H1 (cell line): Measurements from ENCODE around the gene RGS17. TPM values are rescaled to one million over a fixed set of nuclear protein-coding genes. Genes with fewer than 3 reads are reported as not detected.

Experiments used
- CTCF ChIA-PET: fragments of 300-600 bp; sonication (Branson Sonifier 250); formaldehyde crosslinking; loops from one replicate; lab custom pipeline; 2021; ENCODE audit not compliant: partially characterized antibody; lab: Charles Lee
- POLR2A ChIA-PET: fragments of 300-600 bp; sonication (Branson Sonifier 250); formaldehyde crosslinking; loops from one replicate; lab custom pipeline; 2021; ENCODE audit warnings: inconsistent platforms; ENCODE audit not compliant: partially characterized antibody; lab: Charles Lee
- DNase-seq, 2 experiments: peaks; one replicate each; pipeline versions ENCODE4 v3.0.0 to v3.0.0-alpha.2; 2010 to 2022; ENCODE audit warnings: low spot score in 2 of 2, low read depth in 1 of 2, mixed read lengths in 1 of 2
- FAIRE-seq: peaks from 2 replicates; lab custom pipeline; 2011; peaks lifted over from hg19 to GRCh38; lab: Jason Lieb, UNC
- H2AFZ ChIP-seq: 2 replicates; pipeline ENCODE4 v1.8.1; 2012; ENCODE audit warnings: low read length, inconsistent platforms
- H2AK5ac ChIP-seq: 2 replicates; pipeline ENCODE4 v1.6.1; 2013; ENCODE audit warnings: low read depth, low read length
- H2BK120ac ChIP-seq: replicated peaks from 2 replicates; pipeline ENCODE3; 2013; ENCODE audit warnings: low read depth, low read length, inconsistent platforms
- H2BK12ac ChIP-seq: 2 replicates; pipeline ENCODE4 v1.6.1; 2013; ENCODE audit warnings: low read depth, low read length
- H2BK15ac ChIP-seq: 2 replicates; pipeline ENCODE4 v1.6.1; 2013; ENCODE audit warnings: low read length
- H2BK20ac ChIP-seq: 2 replicates; pipeline ENCODE4 v1.6.1; 2013; ENCODE audit warnings: low read length
- H2BK5ac ChIP-seq: 2 replicates; pipeline ENCODE4 v1.6.1; 2013; ENCODE audit warnings: low read depth, low read length
- H3K14ac ChIP-seq: 2 replicates; pipeline ENCODE4 v1.6.1; 2013; ENCODE audit warnings: inconsistent platforms; ENCODE audit not compliant: insufficient read length
- H3K18ac ChIP-seq: 2 replicates; pipeline ENCODE4 v1.6.1; 2013; ENCODE audit warnings: low read length; ENCODE audit errors: extremely low read depth
- H3K23ac ChIP-seq: 2 replicates; pipeline ENCODE4 v1.6.1; 2013; ENCODE audit warnings: inconsistent platforms; ENCODE audit not compliant: insufficient read length
- H3K23me2 ChIP-seq: 2 replicates; pipeline ENCODE4 v1.6.1; 2013; ENCODE audit warnings: low read depth, low read length
- H3K27ac ChIP-seq: 2 replicates; pipeline ENCODE4 v1.6.1; 2011; ENCODE audit warnings: low read depth, low read length, inconsistent platforms
- H3K27me3 ChIP-seq, 4 experiments: replicated peaks in 1 of 4; 1 replicate in 1 of 4; 2 replicates in 3 of 4; pipeline versions ENCODE4 v1.6.1 to v1.8.1; 2011 to 2013; ENCODE audit warnings: low read length in 3 of 4, mild to moderate bottlenecking in 3 of 4, inconsistent platforms in 2 of 4, mixed read lengths in 2 of 4, moderate library complexity in 1 of 4; ENCODE audit not compliant: control insufficient read depth in 3 of 4, insufficient read depth in 3 of 4; ENCODE audit errors: extremely low read depth in 1 of 4
- H3K36me3 ChIP-seq, 4 experiments: 2 replicates each; pipeline versions ENCODE4 v1.6.1 to v1.8.1; 2011 to 2013; ENCODE audit warnings: mild to moderate bottlenecking in 4 of 4, low read length in 3 of 4, moderate library complexity in 2 of 4, control low read depth in 1 of 4, inconsistent platforms in 1 of 4; ENCODE audit not compliant: insufficient read depth in 4 of 4, control insufficient read depth in 2 of 4
- H3K4ac ChIP-seq: replicated peaks from 2 replicates; pipeline ENCODE3; 2013; ENCODE audit warnings: low read length, low read depth, mixed read lengths, inconsistent platforms; ENCODE audit not compliant: insufficient read length
- H3K4me1 ChIP-seq, 4 experiments: replicated peaks in 1 of 4; 1 replicate in 1 of 4; 2 replicates in 3 of 4; pipeline versions ENCODE4 v1.6.1 to v1.8.1; 2011 to 2013; ENCODE audit warnings: low read length in 3 of 4, inconsistent platforms in 2 of 4, mixed read lengths in 1 of 4; ENCODE audit not compliant: insufficient read depth in 4 of 4, control insufficient read depth in 3 of 4
- H3K4me2 ChIP-seq, 2 experiments: 2 replicates each; pipeline versions ENCODE4 v1.6.1 to v1.8.1; 2011 to 2013; ENCODE audit warnings: low read depth in 2 of 2, low read length in 2 of 2, control low read depth in 1 of 2, inconsistent platforms in 1 of 2, mild to moderate bottlenecking in 1 of 2; ENCODE audit not compliant: insufficient read depth in 1 of 2
- H3K4me3 ChIP-seq, 4 experiments: fragments of 200-600, 300-600 bp in 1 of 4; sonication (generic), shearing (Covaris generic), sonication (Bioruptor Twin) in 1 of 4; 2 replicates each; pipeline versions ENCODE4 v1.5.1 to v1.8.1; 2011 to 2016; ENCODE audit warnings: low read length in 4 of 4, low read depth in 3 of 4, control low read depth in 2 of 4, inconsistent platforms in 2 of 4, mild to moderate bottlenecking in 2 of 4, mixed read lengths in 1 of 4, moderate library complexity in 1 of 4; ENCODE audit not compliant: insufficient read depth in 2 of 4; ENCODE audit errors: extremely low read depth in 1 of 4
- H3K56ac ChIP-seq: replicated peaks from 2 replicates; pipeline ENCODE3; 2013; ENCODE audit warnings: low read depth, mild to moderate bottlenecking, mixed read lengths, low read length, inconsistent platforms; ENCODE audit not compliant: insufficient read length
- H3K79me1 ChIP-seq: 2 replicates; pipeline ENCODE4 v1.6.1; 2013; ENCODE audit warnings: low read depth, low read length, control low read depth
- H3K79me2 ChIP-seq, 2 experiments: 2 replicates each; pipeline versions ENCODE4 v1.6.1 to v1.8.1; 2012 to 2013; ENCODE audit warnings: low read length in 2 of 2, mild to moderate bottlenecking in 2 of 2, inconsistent platforms in 1 of 2; ENCODE audit not compliant: insufficient read depth in 2 of 2, control insufficient read depth in 1 of 2
- H3K9ac ChIP-seq, 4 experiments: replicated peaks in 1 of 4; 1 replicate in 1 of 4; 2 replicates in 3 of 4; pipeline versions ENCODE4 v1.6.1 to v1.8.1; 2011 to 2013; ENCODE audit warnings: low read depth in 3 of 4, low read length in 3 of 4, control low read depth in 2 of 4, mild to moderate bottlenecking in 2 of 4, moderate library complexity in 2 of 4, inconsistent platforms in 1 of 4; ENCODE audit errors: extremely low read depth in 1 of 4
- H3K9me3 ChIP-seq, 2 experiments: 2 replicates each; pipeline versions ENCODE4 v1.6.1 to v1.8.1; 2012 to 2013; ENCODE audit warnings: mild to moderate bottlenecking in 2 of 2, moderate library complexity in 2 of 2, control low read depth in 1 of 2, inconsistent platforms in 1 of 2, low read depth in 1 of 2, low read length in 1 of 2, mixed read lengths in 1 of 2; ENCODE audit not compliant: insufficient read depth in 2 of 2
- H4K20me1 ChIP-seq, 2 experiments: replicated peaks in 1 of 2; 2 replicates each; pipeline versions ENCODE3 to v1.8.1; 2011 to 2013; ENCODE audit warnings: inconsistent platforms in 2 of 2, low read length in 2 of 2, mild to moderate bottlenecking in 1 of 2; ENCODE audit not compliant: insufficient read depth in 2 of 2, control insufficient read depth in 1 of 2
- H4K5ac ChIP-seq: 2 replicates; pipeline ENCODE4 v1.6.1; 2013; ENCODE audit warnings: low read length, low read depth, mixed read lengths, inconsistent platforms; ENCODE audit not compliant: insufficient read length
- H4K8ac ChIP-seq: 2 replicates; pipeline ENCODE4 v1.8.0; 2013; ENCODE audit warnings: mild to moderate bottlenecking, moderate library complexity, low read length, inconsistent platforms; ENCODE audit not compliant: insufficient read depth; ENCODE audit errors: extremely low read depth
- H4K91ac ChIP-seq: replicated peaks from 2 replicates; pipeline ENCODE3; 2013; ENCODE audit warnings: low read length, mixed read lengths, inconsistent platforms; ENCODE audit not compliant: insufficient read length
- CREB1 ChIP-seq: IDR thresholded peaks from 2 replicates; pipeline ENCODE4 v1.6.1; 2012; ENCODE audit warnings: inconsistent platforms
- CTBP2 ChIP-seq: IDR thresholded peaks from 2 replicates; pipeline ENCODE4 v1.7.0; 2011; ENCODE audit warnings: borderline replicate concordance, mild to moderate bottlenecking, moderate library complexity, mixed read lengths, low read length; ENCODE audit not compliant: insufficient read depth, insufficient read length
- EZH2 ChIP-seq: fragments of 200-600 bp; sonication (generic); IDR thresholded peaks from 2 replicates; pipeline ENCODE4 v1.7.1; 2012; ENCODE audit warnings: low read depth, mild to moderate bottlenecking, moderate library complexity, low read length, inconsistent platforms; ENCODE audit not compliant: severe bottlenecking
- HDAC6 ChIP-seq: IDR thresholded peaks from one replicate; pipeline ENCODE4 v1.7.1; 2012; ENCODE audit warnings: low read depth, mild to moderate bottlenecking, inconsistent platforms, low read length, moderate library complexity
- KDM4A ChIP-seq: IDR thresholded peaks from one replicate; pipeline ENCODE4 v1.7.1; 2012; ENCODE audit warnings: low read depth, mild to moderate bottlenecking, moderate library complexity, low read length, inconsistent platforms; ENCODE audit not compliant: severe bottlenecking
- MAFK ChIP-seq: IDR thresholded peaks from 2 replicates; pipeline ENCODE4 v1.6.1; 2012; ENCODE audit warnings: low read depth, mild to moderate bottlenecking, improper control_type of control experiment, low read length
- POLR2A ChIP-seq, 2 experiments: IDR thresholded peaks; 1 replicate in 1 of 2; 2 replicates in 1 of 2; pipeline ENCODE4 v1.6.1; 2011; ENCODE audit warnings: low read depth in 2 of 2, low read length in 2 of 2, mild to moderate bottlenecking in 2 of 2; ENCODE audit errors: control extremely low read depth in 1 of 2
- POU5F1 ChIP-seq: IDR thresholded peaks from 2 replicates; pipeline ENCODE4 v1.6.1; 2011; ENCODE audit warnings: low read depth, mild to moderate bottlenecking, low read length, moderate library complexity
- RAD21 ChIP-seq, 2 experiments: IDR thresholded peaks in 1 of 2; conservative IDR thresholded peaks in 1 of 2; 2 replicates each; pipeline ENCODE4 v1.6.1; 2011; ENCODE audit warnings: low read depth in 2 of 2, low read length in 2 of 2, improper control_type of control experiment in 1 of 2, inconsistent platforms in 1 of 2, mild to moderate bottlenecking in 1 of 2, moderate library complexity in 1 of 2
- TBP ChIP-seq: IDR thresholded peaks from 2 replicates; pipeline ENCODE4 v1.6.1; 2011; ENCODE audit warnings: low read depth, low read length, improper control_type of control experiment
- TCF12 ChIP-seq: IDR thresholded peaks from 2 replicates; pipeline ENCODE4 v1.6.1; 2011; ENCODE audit warnings: low read depth, mild to moderate bottlenecking, low read length
- TEAD4 ChIP-seq: IDR thresholded peaks from 2 replicates; pipeline ENCODE4 v1.6.1; 2012; ENCODE audit warnings: low read depth, low read length, inconsistent platforms, mixed read lengths
- USF2 ChIP-seq: IDR thresholded peaks from 2 replicates; pipeline ENCODE4 v1.6.1; 2011; ENCODE audit warnings: low read length, improper control_type of control experiment
- YY1 ChIP-seq: IDR thresholded peaks from 2 replicates; pipeline ENCODE4 v1.6.1; 2011; ENCODE audit warnings: low read depth, mild to moderate bottlenecking, low read length
- WGBS, 2 experiments: shearing (Covaris generic) in 1 of 2; methylation state at CpG; one replicate each; pipeline versions ENCODE4 v1.1.6 to v1.1.7; 2013 to 2015; ENCODE audit warnings: low lambda C conversion rate in 2 of 2, mixed read lengths in 2 of 2, inconsistent platforms in 1 of 2, low coverage in 1 of 2, missing lambda C conversion rate in 1 of 2; ENCODE audit not compliant: insufficient replicate concordance in 2 of 2, insufficient coverage in 1 of 2, insufficient read length in 1 of 2; ENCODE audit errors: extremely low coverage in 1 of 2, missing lambda C conversion rate in 1 of 2; 5-methylcytosine and 5-hydroxymethylcytosine counted together
- polyA plus RNA-seq, 7 experiments: library from polyadenylated mRNA; depleted of rRNA in 3 of 7; stranded (reverse) in 5 of 7; unstranded in 2 of 7; fragments of >200 nt in 5 of 7; fragments of 200-250 nt in 2 of 7; gene quantifications; 1 replicate in 5 of 7; 2 replicates in 1 of 7; 4 replicates in 1 of 7; pipeline versions ENCODE4 v1.2.1 to v1.2.3, GENCODE V29; 2011 to 2013; ENCODE audit warnings: missing spikeins in 2 of 7, mixed read lengths in 2 of 7
- total RNA-seq: library from RNA; stranded (reverse); fragmentation: NEBNext Ultra II Directional; extraction: Animal tissue kit (Norgen Biotek cat#: 25700); gene quantifications from 2 replicates; pipeline ENCODE4 v1.2.1, GENCODE V29; 2021

Gene RGS17
- total and polyA plus RNA-seq, 2 of the 8 experiments (the other 6 are each of a cell fraction or from before 2014, with no cell fraction given), result 2.0 to 12.2 TPM

- DNase-seq (no peak), FAIRE-seq (no peak)
- H4K20me1 ChIP-seq, result no peaks in the 10 kb centered on the region
- H3K14ac ChIP-seq, result no peak overlapping the region
- no peak overlapping the region for H2BK120ac ChIP-seq
- H3K4ac ChIP-seq, result no peak overlapping the region
- H3K23me2 ChIP-seq, result no peaks in the 10 kb centered on the region
- H3K79me2 ChIP-seq, result no peaks in the 10 kb centered on the region
- H3K4me2 ChIP-seq, result no peak overlapping the region
- no peak overlapping the region for H3K4me3 ChIP-seq
- no peaks in the 10 kb centered on the region for H3K4me1 ChIP-seq
- no peaks in the 10 kb centered on the region for H3K27me3 ChIP-seq
- H4K5ac ChIP-seq, result no peak overlapping the region
- H3K56ac ChIP-seq, result no peak overlapping the region
- no peak overlapping the region for H2BK5ac ChIP-seq
- 83% methylated on average over 2 of the region's 2 CpGs; no CpG with 5 or more reads in 1 of the 2 experiments for WGBS, 2 experiments
- ChIA-PET POLR2A (no interaction called here), CTCF (interaction anchor here (1.3 kb wide), 1 partner anchor 11 kb away, joined by 3 read pairs; no protein-coding TSS in a partner anchor)
- no peak overlapping the region for H2AK5ac ChIP-seq
- no peak overlapping the region for H4K8ac ChIP-seq
- H2AFZ ChIP-seq, result 0 out of 2 replicates have a peak overlapping the region, but pooled peaks have one; percentile 5
- no peaks in the 10 kb centered on the region for H3K36me3 ChIP-seq
- H2BK20ac ChIP-seq, result no peak overlapping the region
- no peak overlapping the region for H2BK15ac ChIP-seq
- H3K79me1 ChIP-seq, result no peaks in the 10 kb centered on the region
- H2BK12ac ChIP-seq, result no peak overlapping the region
- H4K91ac ChIP-seq, result no peak overlapping the region
- no peak overlapping the region for H3K27ac ChIP-seq
- no peak overlapping the region for H3K23ac ChIP-seq
- no peaks in the 10 kb centered on the region for H3K9me3 ChIP-seq
- no peak overlapping the region for H3K9ac ChIP-seq
- no peak overlapping the region for H3K18ac ChIP-seq
- TF ChIP-seq POU5F1 (no peak), MAFK (no peak), POLR2A (IDR thresholded peaks at IDR 0.05; ENCODE audit: control extremely low read depth in 1 of 2, low read depth in 2 of 2, low read length in 2 of 2) (no peak), USF2 (no peak), HDAC6 (no peak), TBP (no peak), YY1 (no peak), TCF12 (no peak), CREB1 (no peak), TEAD4 (no peak), KDM4A (no peak), CTBP2 (no peak), EZH2 (no peak), RAD21 (IDR thresholded peaks at IDR 0.05 in 1 of 2, conservative IDR thresholded peaks at IDR 0.05 in 1 of 2; ENCODE audit: low read depth in 2 of 2, low read length in 2 of 2) (no peak)
Observed at GRCh38 chr6:153140299-153140698, 9.2 kb upstream of the RGS17 start.
